Measurements from ENCODE around the gene PKLR. TPM values are rescaled to one million over a fixed set of nuclear protein-coding genes. Genes with fewer than 3 reads are reported as not detected.

The PKLR gene
- polyA plus RNA-seq, 1 experiment: not detected

DNA sequence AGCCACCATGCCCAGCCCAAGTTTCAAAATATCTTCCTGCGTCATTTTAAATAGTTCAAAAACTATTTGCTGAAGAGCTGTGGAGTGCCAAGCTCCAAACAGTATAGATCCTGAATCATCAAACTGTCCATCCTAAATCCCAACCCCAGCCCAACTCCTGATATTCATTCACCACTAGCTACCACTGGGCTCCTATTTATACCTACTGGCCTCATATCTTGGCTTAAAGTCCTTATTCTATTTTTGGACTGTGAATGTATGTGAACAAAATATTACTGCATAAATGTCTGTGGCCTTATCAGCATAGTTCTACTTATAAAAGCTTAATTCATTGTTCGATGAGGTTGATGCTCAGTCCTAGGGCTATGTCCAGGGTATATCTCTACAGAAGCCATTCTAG, 33.9 kb downstream of the PKLR start:
- Histone ChIP-seq H3K9me3 (ENCODE audit: control insufficient read depth, insufficient read depth, low read length) (no peaks in the 10 kb centered on the region), H3K27me3 (ENCODE audit: control insufficient read depth, insufficient read depth, low read length) (no peaks in the 10 kb centered on the region), H3K27ac (ENCODE audit: low read depth, low read length) (no peak overlapping the region), H3K4me3 (ENCODE audit: low read depth, low read length) (no peak overlapping the region)
- no peak for DNase-seq (ENCODE audit: low read depth, low spot score)
- CTCF ChIA-PET: interaction anchor here (2.9 kb wide), 1 partner anchor 17 kb away, joined by 19 read pairs; no protein-coding TSS in a partner anchor
- POLR2A ChIA-PET: no interaction called here
- TF ChIP-seq, protein P1, sequence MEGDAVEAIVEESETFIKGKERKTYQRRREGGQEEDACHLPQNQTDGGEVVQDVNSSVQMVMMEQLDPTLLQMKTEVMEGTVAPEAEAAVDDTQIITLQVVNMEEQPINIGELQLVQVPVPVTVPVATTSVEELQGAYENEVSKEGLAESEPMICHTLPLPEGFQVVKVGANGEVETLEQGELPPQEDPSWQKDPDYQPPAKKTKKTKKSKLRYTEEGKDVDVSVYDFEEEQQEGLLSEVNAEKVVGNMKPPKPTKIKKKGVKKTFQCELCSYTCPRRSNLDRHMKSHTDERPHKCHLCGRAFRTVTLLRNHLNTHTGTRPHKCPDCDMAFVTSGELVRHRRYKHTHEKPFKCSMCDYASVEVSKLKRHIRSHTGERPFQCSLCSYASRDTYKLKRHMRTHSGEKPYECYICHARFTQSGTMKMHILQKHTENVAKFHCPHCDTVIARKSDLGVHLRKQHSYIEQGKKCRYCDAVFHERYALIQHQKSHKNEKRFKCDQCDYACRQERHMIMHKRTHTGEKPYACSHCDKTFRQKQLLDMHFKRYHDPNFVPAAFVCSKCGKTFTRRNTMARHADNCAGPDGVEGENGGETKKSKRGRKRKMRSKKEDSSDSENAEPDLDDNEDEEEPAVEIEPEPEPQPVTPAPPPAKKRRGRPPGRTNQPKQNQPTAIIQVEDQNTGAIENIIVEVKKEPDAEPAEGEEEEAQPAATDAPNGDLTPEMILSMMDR (IDR thresholded peaks at IDR 0.05; ENCODE audit: low read depth, low read length): no peak

DNA sequence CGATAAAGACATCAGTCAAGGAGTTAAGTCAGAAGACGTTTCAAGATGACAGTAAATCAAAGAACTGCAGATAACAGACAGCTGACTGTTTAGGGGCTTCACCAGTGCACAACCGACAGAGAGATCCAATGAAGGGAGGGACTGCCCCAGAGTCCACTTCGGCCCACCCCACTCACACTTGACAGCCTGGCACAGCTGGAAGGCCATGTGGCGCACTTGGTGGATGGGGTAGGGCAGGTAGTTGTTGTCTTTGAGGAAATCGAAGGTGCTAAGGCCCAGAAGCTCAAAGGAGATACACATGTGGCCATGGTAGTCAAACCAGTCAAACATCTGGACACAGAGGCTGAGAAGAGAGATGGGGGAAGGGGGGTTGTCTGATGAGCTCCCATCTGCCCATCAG, 34.7 kb downstream of the PKLR start:
- Histone ChIP-seq H3K4me3 (ENCODE audit: low read depth, low read length) (no peak overlapping the region), H3K27me3 (ENCODE audit: control insufficient read depth, insufficient read depth, low read length) (no peaks in the 10 kb centered on the region), H3K9me3 (ENCODE audit: control insufficient read depth, insufficient read depth, low read length) (no peaks in the 10 kb centered on the region; the same call in 1 of the 2 replicates), H3K27ac (ENCODE audit: low read depth, low read length) (no peak overlapping the region)
- TF ChIP-seq, protein P1 (IDR thresholded peaks at IDR 0.05; ENCODE audit: low read depth, low read length): no peak
- ChIA-PET POLR2A (no interaction called here), CTCF (interaction anchor here (0.9 to 2.9 kb wide), 3 partner anchors 16 to 94 kb away, joined by 3 to 19 read pairs (median 4); partner anchors contain the start of gene KRTCAP2)
- no peak for DNase-seq (ENCODE audit: low read depth, low spot score)

GRCh38 chr1:155263067-155263466, 38.2 kb downstream of the PKLR start:
- no peak for DNase-seq (ENCODE audit: low read depth, low spot score)
- ChIA-PET CTCF (interaction anchor here (1.9 kb wide), 1 partner anchor 12 kb away, joined by 13 read pairs; no protein-coding TSS in a partner anchor), POLR2A (interaction anchor here (1.1 kb wide), 1 partner anchor 10 kb away, joined by 3 read pairs; the partner anchor contains the start of gene CLK2)
- Histone ChIP-seq H3K27ac (ENCODE audit: low read depth, low read length) (peak overlapping the region; percentile 39), H3K27me3 (ENCODE audit: control insufficient read depth, insufficient read depth, low read length) (no peaks in the 10 kb centered on the region), H3K4me3 (ENCODE audit: low read depth, low read length) (no peak overlapping the region), H3K9me3 (ENCODE audit: control insufficient read depth, insufficient read depth, low read length) (no peaks in the 10 kb centered on the region; the same call in 1 of the 2 replicates)
- TF ChIP-seq, protein P1 (IDR thresholded peaks at IDR 0.05; ENCODE audit: low read depth, low read length): no peak

DNA sequence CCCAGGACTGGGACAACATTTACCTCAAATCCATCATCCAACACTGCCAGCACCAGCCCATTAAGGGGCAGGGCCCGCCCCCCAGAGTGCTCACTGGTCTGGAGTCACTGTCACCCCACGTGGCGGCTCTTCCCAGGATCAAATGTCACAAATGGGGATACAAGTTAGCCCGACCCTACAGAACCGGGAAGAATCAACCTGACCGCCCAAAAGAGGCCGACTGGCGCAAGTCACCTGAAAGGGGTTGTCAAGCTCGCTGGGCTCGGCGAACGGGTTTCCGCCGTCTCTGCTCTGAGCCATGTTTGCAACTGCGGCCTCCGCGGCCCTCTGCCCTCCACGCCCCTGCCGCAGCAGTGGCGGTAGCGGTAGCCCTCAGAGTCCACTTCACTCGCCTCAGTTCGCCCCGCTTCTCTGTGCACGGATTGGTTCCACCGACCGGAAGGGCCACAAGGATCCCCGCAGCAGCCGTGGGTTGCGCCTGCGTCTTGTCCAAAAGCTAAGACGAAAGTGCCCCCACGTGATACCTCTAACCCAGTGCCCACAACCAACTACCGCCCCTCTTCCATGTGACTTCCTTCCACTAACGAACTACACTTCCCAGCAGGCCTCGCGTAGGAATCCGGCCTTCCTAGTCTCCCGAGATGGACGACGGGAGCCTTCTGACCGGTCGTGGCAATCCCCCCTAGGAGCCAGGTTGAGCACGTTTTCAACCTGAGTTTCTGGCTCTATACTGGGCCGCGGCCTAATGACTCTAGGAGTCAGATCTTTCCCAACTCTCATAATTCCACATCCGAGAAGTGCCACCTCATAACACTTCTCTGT, 39.2 kb downstream of the PKLR start, which contains the start of gene SCAMP3:
SCAMP3 (minus strand) TSS at position 509 of the 822 bp plus-strand sequence; CDS start at position 300, 209 bp downstream.
- TF ChIP-seq, protein P1 (IDR thresholded peaks at IDR 0.05; ENCODE audit: low read depth, low read length): no peak
- ChIA-PET POLR2A (interaction anchor here (0.5 to 2.4 kb wide), 7 partner anchors 9 to 387 kb away, joined by 3 to 18 read pairs (median 3); partner anchors contain the start of gene CLK2), CTCF (interaction anchor here (1.0 to 4.9 kb wide), 2 partner anchors 12 to 89 kb away, joined by 3 to 55 read pairs; partner anchors contain the start of gene KRTCAP2)
- Histone ChIP-seq H3K27ac (ENCODE audit: low read depth, low read length) (peak within 1 kb of the TSS; percentile 81), H3K4me3 (ENCODE audit: low read depth, low read length) (peak within 1 kb of the TSS; percentile 96), H3K27me3 (ENCODE audit: control insufficient read depth, insufficient read depth, low read length) (no peaks in the 10 kb centered on the region), H3K9me3 (ENCODE audit: control insufficient read depth, insufficient read depth, low read length) (no peaks in the 10 kb centered on the region; the same call in 1 of the 2 replicates)
- peak; percentile 96 for DNase-seq (ENCODE audit: low read depth, low spot score)
